Stimulated activated naive CD8-positive, alpha-beta T cell treated with anti-CD3 and anti-CD28 coated beads, Interleukin-15, Interleukin-2, amounts not matched to agents 100 ng/mL and 50 ng/mL, for 24 hours (primary cell): ENCODE measurements around the gene CCDC33.

Source experiments
- H3K27ac Mint-ChIP-seq: one replicate; pipeline ENCODE4 v1.8.0; 2021; ENCODE audit warnings: mild to moderate bottlenecking, mixed read lengths
- H3K27me3 Mint-ChIP-seq: one replicate; pipeline ENCODE4 v1.8.0; 2021; ENCODE audit warnings: mixed read lengths
- H3K36me3 Mint-ChIP-seq: one replicate; pipeline ENCODE4 v1.8.0; 2021; ENCODE audit warnings: low read depth, mixed read lengths
- H3K4me1 Mint-ChIP-seq: one replicate; pipeline ENCODE4 v1.8.0; 2021; ENCODE audit warnings: low read depth, mixed read lengths
- H3K4me3 Mint-ChIP-seq: one replicate; pipeline ENCODE4 v1.8.0; 2021; ENCODE audit warnings: mild to moderate bottlenecking, mixed read lengths
- H3K9me3 Mint-ChIP-seq: one replicate; pipeline ENCODE4 v1.8.0; 2021; ENCODE audit warnings: mixed read lengths

CCDC33 gene

DNA sequence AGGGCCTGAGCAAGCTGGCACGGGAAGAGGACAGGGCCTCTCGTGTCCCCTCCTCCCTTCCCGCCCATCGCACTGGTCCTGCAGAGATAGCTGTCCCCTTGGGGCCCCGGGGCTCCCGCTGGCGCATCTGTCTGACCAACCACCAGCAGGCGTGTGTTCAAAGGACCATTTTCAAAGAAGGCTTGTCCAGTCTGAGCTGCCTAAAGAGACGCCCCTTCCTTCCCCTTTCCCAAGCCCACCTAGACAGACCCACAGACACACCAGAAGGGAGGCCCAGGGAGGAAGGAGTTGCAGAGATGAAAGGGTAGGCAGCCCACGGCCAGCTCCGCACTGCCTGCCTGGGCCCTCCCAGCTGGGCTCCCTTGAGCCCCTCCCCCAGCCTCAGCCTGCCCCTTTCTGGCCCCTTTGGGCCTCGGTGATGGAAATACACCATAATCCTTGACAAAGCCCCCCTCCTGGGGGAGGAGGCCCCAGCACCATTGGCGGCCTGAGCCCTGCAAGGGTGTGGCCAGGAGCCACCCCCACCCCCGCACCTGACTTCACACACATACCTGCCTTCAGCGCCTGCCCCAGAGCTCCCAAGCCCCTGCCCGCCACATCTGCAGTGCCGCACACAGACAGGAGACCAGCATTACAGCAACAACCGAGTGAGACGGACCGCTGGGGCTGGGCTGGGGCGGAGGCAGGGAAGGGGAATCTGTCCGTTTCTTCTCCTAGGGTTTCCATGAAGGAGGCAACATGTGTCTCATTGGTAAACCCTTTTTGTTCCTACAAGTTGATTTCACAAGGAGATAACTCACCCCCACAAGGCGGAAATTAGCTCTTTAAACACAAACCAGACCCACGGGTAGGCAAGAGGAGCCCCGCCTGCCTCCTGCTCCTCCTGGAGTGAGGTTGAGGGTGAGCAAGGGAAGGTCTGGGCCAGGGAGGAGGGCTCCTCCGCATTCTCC lies 33.4 kb upstream of the CCDC33 start, which contains the start of gene STRA6:
Gene STRA6, minus strand, starts transcription at position 336 of the 950 bp plus-strand sequence. CDS start 520 bp downstream, outside the sequence.
- Mint-ChIP-seq H3K4me3 (no peak within 1 kb of the TSS), H3K9me3 (no peaks in the 10 kb centered on the region), H3K4me1 (no peaks in the 10 kb centered on the region), H3K27me3 (peaks cover 6% of the 10 kb centered on the region), H3K36me3 (no peaks in the 10 kb centered on the region), H3K27ac (peak within 1 kb of the TSS; percentile 45)

DNA sequence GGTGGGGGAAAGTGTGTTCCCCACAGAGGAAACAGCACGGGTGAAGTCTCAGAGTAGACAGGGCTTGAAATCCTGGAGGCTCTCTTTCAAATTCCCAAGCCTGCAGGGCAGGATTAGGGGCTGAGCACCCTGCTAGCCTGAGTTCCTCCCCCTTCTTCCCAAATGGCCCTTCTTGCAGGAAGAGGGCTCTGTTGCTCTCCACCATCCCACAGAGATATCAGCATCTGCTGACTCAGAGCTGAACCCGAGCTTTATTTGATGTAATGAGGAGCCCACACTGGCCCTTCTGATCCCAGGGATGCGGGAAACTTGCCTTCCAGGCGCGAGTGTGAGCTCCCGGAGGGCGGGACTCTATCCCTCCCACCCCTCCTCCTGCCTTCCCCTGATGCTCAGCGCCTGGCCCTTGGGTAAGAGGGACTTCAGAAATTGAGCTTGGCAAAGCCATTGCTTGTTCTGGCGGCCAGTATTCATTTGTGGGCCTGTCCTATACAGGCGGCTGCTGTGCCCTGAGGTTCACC lies 32.2 kb upstream of the CCDC33 start:
- Mint-ChIP-seq H3K4me1 (no peaks in the 10 kb centered on the region), H3K4me3 (no peak overlapping the region), H3K36me3 (no peaks in the 10 kb centered on the region), H3K27me3 (peaks cover 6% of the 10 kb centered on the region), H3K27ac (no peak overlapping the region), H3K9me3 (no peaks in the 10 kb centered on the region)

DNA sequence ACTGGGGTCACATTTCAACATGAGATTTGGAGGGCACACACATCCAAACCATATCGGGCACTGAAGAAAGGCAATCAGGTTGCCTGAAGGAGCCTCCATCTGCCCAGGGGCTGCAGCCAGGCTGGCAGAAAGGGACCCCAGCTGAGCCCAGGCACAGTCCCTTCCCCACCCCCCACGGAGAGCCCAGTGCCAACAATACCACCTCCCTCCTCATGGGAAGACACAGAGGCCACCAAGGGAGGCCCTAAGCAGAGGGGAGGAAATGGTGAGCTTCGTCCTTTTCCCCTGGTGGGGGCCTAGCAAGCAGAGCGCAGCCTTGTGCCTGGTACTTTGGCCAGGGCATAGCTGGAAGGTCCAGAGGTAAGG lies 30.6 kb upstream of the CCDC33 start:
- Mint-ChIP-seq H3K9me3 (no peaks in the 10 kb centered on the region), H3K27ac (no peak overlapping the region), H3K36me3 (no peaks in the 10 kb centered on the region), H3K4me3 (no peak overlapping the region), H3K27me3 (peaks cover 6% of the 10 kb centered on the region), H3K4me1 (no peaks in the 10 kb centered on the region)

DNA sequence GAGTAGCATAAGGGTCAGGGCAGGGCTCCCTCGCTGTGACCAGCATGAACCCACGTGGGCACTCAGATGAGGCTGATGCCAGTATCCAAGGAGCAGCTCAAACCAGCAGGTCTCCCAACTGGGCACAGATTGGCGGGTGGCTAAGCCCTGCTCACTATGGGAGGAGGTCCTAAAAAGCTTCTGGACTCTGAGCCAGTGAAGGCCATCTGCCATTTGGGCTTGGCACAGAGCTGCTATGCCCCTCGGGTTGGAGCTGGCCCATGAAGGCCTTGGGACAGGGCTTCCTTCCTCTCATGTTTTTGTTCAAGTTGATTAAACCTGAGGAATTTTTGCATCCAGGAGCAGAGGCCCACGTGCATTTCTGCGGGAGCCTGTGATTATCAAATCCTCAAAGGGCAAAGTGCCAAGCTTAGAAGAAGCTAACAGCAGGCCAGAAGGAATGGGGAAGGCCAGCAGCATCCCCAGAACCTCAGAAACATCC lies 29.3 kb upstream of the CCDC33 start:
- H3K9me3 Mint-ChIP-seq = no peaks in the 10 kb centered on the region
- H3K27me3 Mint-ChIP-seq = peaks cover 10% of the 10 kb centered on the region
- H3K36me3 Mint-ChIP-seq = no peaks in the 10 kb centered on the region
- H3K4me1 Mint-ChIP-seq = no peaks in the 10 kb centered on the region
- H3K27ac Mint-ChIP-seq = no peak overlapping the region
- H3K4me3 Mint-ChIP-seq = no peak overlapping the region

DNA sequence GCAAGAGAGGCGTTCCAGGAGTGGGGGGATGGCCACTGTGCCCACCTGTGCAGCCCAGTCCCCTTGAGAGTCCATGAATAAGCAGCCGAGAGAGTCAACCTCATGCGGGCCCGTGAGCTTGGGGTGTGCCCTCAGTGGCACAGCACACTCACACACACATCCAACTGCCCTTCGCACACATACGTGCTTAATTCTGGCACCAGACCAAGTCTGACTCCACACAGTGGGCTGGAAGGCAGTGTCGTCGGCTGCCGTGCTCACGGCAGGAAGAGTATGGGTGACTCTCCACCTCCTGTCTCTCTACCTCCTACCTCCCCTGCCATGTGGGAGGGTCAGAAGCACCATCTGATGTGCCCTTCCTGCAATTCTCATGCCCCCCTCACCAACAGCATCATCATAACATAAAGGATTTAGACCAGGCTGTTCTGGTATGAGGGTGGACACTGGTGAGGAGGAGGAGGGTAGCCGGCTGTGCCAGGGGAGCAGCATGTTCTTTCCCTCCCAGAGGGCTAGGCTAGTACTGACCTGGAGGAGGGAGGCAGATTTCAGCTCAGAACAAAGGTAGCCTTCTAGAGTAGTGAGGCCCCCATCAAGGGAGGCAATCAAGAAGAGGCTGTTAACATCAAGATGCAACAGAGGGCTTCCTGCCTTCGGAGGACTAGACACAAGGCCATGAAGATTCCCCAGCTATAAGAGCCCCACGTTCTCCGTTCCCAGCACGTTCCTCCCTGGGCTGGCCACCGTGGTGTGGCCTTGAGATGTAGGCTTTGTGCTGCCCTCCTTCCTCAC lies 28.3 kb upstream of the CCDC33 start:
- H3K36me3 Mint-ChIP-seq = no peaks in the 10 kb centered on the region
- no peaks in the 10 kb centered on the region for H3K9me3 Mint-ChIP-seq
- H3K27ac Mint-ChIP-seq = no peak overlapping the region
- no peaks in the 10 kb centered on the region for H3K4me1 Mint-ChIP-seq
- no peak overlapping the region for H3K4me3 Mint-ChIP-seq
- peaks cover 10% of the 10 kb centered on the region for H3K27me3 Mint-ChIP-seq

DNA sequence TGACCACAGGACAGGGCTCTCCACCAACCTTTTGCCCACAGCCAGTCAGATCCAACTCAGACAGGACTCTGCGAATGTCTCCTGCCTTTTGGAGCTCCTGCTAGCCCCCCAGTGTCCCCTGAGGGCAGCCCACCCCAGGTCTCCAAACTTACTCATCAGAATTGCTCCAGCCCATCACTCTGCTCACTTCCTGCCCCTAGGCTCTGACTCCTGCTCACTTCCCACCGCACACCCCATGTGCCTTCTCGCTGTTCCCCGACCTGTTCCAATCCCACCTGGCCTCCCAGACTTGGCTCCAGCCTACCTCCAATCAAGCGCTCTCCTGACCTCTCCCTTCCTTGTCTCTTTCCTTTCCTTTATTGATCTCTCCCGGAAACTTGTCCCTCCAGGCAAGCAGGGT lies 27.6 kb upstream of the CCDC33 start:
- H3K27me3 Mint-ChIP-seq = peaks cover 10% of the 10 kb centered on the region
- no peaks in the 10 kb centered on the region for H3K36me3 Mint-ChIP-seq
- no peak overlapping the region for H3K27ac Mint-ChIP-seq
- H3K9me3 Mint-ChIP-seq = no peaks in the 10 kb centered on the region
- H3K4me1 Mint-ChIP-seq = no peaks in the 10 kb centered on the region
- H3K4me3 Mint-ChIP-seq = no peak overlapping the region

DNA sequence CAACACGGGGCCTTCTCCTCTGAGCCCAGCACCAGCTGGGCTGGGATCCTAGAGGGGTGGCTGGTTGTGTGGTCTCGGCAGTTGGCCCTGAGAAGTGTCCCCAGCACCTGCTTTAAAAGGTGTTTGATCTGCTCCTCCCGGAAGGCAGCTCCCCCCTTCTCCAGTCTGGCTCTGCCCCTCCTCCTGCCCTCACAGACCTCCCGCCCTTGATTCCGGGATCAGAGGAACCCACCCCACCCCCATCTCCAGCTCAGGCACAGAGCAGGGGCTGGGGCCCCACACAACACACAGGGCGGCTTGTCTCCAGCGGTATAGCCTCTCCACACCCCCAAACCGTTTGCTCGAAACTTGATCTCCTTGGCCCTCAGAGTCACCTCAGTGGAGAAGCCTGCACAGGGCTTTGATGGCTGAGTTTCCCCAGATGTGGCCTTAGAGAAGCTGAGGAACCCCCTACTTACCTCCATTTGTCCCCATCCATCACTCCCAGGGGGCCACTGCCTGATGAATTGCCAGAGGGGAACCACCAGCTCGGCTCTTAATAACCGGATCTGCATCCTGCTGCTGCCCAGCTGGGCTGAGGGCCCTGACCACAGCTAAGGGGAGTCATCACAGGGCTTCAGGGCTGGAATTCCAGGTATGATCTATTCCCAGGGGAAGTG lies 27.1 kb upstream of the CCDC33 start:
- no peaks in the 10 kb centered on the region for H3K4me1 Mint-ChIP-seq
- H3K36me3 Mint-ChIP-seq = no peaks in the 10 kb centered on the region
- no peak overlapping the region for H3K27ac Mint-ChIP-seq
- H3K4me3 Mint-ChIP-seq = no peak overlapping the region
- H3K27me3 Mint-ChIP-seq = peaks cover 8% of the 10 kb centered on the region
- no peaks in the 10 kb centered on the region for H3K9me3 Mint-ChIP-seq

DNA sequence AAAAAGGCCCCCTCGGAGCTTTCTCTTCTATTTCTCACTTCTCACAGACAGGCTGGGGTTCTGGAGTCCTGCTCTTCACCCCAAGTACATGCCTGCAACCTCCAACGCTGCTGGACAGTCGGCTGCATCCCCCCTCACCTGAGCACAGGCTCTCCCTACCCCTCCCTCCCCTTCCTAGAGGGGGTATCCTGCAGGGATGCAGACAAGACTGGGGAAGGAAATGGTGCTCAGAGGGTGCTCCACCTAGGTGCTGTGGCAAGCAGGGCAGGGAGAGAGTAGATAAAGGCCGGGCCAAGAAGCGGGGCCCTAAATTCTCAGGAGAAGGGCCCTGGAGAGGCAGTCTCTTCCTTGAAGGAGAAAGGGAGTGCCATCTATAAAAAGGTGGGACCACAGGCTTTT lies 26.6 kb upstream of the CCDC33 start:
- Mint-ChIP-seq H3K27me3 (peaks cover 7% of the 10 kb centered on the region), H3K4me3 (no peak overlapping the region), H3K4me1 (no peaks in the 10 kb centered on the region), H3K36me3 (no peaks in the 10 kb centered on the region), H3K27ac (no peak overlapping the region), H3K9me3 (no peaks in the 10 kb centered on the region)

DNA sequence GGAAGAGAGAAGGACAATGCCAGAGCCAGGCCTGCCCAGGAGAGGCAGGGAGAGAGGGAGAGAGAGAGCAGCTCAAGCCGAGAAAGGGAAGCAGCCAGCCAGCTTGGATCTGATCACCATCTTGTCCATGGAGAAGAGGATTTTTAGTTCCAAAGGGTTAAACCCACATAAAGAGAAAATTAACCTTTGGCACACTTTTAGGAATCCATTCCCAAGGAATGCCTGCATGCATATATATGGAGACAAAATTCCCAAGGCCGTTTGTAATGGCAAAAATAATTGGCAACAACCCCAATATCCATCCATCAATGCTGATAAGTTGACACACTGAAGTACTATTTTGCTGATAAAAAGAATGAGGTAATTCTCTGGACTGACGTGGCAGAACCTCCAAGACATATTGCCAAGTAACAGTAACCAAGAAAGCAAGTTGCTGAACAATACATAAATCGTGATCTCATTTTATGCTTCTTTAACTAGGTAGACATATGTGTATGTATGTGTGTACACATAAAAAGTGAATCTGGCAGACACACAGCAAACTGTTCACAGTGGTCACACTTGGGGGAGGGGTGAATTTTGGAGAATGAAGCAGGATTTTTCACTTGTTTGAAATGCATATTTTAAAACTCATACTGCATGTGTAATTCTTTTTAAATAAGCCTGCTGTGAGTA lies 26.0 kb upstream of the CCDC33 start:
- H3K27ac Mint-ChIP-seq = no peak overlapping the region
- H3K4me1 Mint-ChIP-seq = no peaks in the 10 kb centered on the region
- no peak overlapping the region for H3K4me3 Mint-ChIP-seq
- H3K36me3 Mint-ChIP-seq = no peaks in the 10 kb centered on the region
- H3K27me3 Mint-ChIP-seq = peaks cover 12% of the 10 kb centered on the region
- no peaks in the 10 kb centered on the region for H3K9me3 Mint-ChIP-seq

DNA sequence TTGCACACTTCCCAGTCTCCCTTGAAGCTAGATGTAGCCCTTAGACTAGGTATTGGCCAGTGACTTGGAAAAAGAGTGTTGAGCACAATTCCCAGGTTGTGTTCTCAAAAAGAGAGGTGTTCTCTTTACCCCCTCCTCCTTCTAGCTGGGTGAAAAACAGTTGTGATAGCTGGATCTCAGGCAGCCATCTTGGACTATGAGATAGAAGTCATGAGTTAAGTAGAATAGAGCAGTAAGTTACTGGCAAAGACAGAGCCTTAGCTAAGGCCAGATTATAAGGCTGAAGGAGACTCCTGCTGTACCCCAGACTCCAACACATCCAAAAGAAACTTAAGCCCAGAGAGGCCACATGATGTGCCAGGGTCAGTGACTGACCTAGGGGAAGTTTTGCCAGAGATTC lies 25.4 kb upstream of the CCDC33 start:
- H3K4me3 Mint-ChIP-seq = no peak overlapping the region

DNA sequence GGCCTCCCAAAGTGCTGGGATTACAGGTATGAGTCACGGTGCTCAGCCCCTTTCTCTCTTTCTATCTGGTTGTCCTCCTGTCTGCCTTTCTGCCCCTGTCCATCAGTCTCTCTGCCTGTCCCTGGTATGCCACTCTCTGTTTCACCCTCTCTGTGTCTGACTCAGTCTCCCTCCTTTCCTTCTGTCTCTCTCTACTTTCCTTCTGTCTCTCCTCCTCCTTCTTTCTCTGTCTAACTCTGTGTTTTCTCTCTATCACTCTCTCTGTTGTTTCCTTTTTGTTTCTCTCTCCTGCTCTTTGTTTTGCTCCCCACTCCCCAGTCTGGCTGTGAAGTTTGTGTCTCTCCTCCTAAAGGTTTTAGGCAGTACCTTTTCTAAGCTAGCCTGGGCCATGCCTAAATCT lies 24.5 kb upstream of the CCDC33 start:
- Mint-ChIP-seq H3K36me3 (no peaks in the 10 kb centered on the region), H3K9me3 (no peaks in the 10 kb centered on the region), H3K4me3 (no peak overlapping the region), H3K4me1 (no peaks in the 10 kb centered on the region), H3K27ac (no peak overlapping the region), H3K27me3 (peaks cover 12% of the 10 kb centered on the region)

More for the DNA sequence above, 25.4 kb upstream of the CCDC33 start:
- Mint-ChIP-seq H3K36me3 (no peaks in the 10 kb centered on the region), H3K27ac (no peak overlapping the region), H3K9me3 (no peaks in the 10 kb centered on the region), H3K4me1 (no peaks in the 10 kb centered on the region), H3K27me3 (peaks cover 12% of the 10 kb centered on the region)

DNA sequence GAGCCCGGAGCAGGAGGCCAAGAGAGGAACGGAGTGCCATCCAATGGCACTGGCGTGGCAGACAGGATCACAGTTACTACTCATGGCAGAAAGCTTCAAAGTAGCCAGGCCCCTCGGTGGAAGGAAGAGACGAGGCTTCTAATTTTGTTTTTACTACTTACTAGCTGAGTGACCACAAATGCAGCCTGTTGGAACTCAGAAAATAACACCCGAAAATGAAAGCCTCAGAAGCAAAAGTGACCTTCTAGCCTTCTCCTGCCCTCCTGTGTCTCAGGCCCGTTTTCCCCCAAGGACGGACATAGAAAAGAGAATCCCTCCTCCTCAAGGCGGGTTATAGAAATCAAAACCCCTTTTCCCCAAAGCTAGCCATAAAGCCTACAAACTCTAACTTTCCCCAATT lies 23.6 kb upstream of the CCDC33 start:
- Mint-ChIP-seq H3K4me3 (no peak overlapping the region), H3K9me3 (no peaks in the 10 kb centered on the region), H3K36me3 (no peaks in the 10 kb centered on the region), H3K4me1 (no peaks in the 10 kb centered on the region), H3K27ac (no peak overlapping the region), H3K27me3 (peaks cover 9% of the 10 kb centered on the region)

DNA sequence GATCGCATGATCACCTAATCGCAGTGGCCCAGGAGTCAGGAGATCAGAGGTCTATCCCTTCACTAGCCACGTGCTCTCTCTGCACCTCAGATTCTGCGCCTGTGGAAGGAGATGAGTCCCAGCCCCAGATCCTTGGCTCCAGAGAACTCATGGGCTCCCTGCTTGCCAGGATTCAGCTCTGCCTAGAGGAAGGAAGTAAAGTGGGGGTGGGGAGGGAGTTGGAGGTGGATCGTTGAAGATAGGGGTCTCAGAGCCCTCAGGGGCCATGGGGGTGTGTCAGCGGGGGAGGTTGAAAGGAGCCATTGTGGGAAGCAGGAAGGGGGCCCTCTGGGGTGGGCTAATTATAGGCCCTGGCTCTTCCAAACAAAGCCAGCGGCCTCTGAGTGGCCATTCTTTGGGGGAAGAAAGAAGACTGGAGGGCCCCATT lies 22.3 kb upstream of the CCDC33 start:
- Mint-ChIP-seq H3K9me3 (no peaks in the 10 kb centered on the region), H3K4me3 (no peak overlapping the region), H3K36me3 (no peaks in the 10 kb centered on the region), H3K27me3 (peaks cover 9% of the 10 kb centered on the region), H3K4me1 (no peaks in the 10 kb centered on the region), H3K27ac (no peak overlapping the region)

DNA sequence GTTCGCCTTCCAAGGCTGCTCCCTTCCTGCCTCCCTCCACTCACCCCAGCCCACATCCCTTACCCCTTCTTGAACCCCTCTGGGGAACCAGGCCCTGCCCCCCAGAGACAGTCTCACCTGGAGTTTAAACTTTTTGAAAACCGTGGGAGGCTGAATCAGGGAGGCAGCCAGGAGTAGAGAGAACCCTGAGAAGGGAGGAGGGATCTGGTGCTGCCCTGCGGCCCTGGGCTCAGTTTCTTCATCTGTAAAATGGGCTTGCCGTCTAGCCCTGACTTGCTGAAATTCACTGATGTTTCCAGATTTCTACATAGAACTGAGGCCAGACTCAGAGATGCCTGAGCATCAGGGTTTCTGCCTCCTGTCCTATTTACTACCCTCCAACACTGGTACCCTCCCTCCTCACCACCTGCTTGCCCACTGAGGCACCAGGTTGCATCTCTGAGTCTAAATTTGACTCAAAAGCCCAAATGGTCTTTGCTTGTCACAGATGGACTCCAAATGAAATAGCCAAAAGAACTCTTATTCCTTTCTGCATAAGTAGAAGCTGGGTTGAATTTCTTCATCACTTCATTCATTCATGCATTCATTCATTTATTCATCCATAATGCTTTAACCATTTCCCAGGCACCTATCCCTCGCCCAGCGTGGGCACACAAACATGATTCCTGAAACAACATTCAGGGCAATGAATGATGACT lies 21.7 kb upstream of the CCDC33 start:
- Mint-ChIP-seq H3K4me1 (no peaks in the 10 kb centered on the region), H3K4me3 (no peak overlapping the region), H3K27me3 (peaks cover 9% of the 10 kb centered on the region), H3K36me3 (no peaks in the 10 kb centered on the region), H3K27ac (no peak overlapping the region), H3K9me3 (no peaks in the 10 kb centered on the region)
